Measurements from ENCODE around the gene SYDE2.
"Not testable (repeated sequence)": the region's sequence is repeated elsewhere in the genome, so short reads cannot be mapped to it uniquely, and the experiment has no call there.

Gene SYDE2

DNA sequence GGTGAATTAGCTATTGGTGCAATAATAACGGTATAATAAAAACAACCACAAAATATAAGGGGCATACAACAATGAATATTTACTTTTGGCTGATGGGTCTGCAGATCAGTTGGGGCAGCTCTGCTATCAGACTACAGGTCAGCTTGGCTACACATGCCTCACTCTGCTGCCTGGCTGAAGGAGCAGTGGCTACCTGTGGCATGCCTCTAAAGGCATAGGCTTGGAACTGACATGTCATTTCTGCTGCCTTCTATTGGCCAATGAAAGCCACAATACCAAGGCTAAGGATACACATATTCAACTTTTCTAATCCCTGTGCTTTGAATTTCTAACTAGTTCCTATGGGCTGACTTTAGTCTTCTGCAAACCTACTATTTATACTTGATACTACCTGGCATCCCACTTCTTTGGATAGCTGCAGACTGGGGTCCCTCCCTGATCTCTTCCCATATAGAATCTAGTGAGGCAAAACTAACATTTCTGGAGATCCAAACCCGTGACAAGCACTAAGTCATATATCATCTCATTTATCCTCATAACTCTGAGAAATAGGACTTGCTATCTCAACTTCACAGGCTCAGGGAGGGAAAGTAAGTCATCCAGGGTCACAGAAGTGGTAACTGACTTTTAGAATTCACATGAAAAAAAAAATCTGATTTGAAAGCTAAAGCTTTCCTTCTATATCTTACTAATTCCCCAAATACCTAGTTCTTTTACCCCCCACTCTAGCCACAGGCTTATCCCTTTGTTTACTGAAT lies 19.2 kb upstream of the SYDE2 start:
- DNase-seq (ENCODE audit: low spot score) = no peak

DNA sequence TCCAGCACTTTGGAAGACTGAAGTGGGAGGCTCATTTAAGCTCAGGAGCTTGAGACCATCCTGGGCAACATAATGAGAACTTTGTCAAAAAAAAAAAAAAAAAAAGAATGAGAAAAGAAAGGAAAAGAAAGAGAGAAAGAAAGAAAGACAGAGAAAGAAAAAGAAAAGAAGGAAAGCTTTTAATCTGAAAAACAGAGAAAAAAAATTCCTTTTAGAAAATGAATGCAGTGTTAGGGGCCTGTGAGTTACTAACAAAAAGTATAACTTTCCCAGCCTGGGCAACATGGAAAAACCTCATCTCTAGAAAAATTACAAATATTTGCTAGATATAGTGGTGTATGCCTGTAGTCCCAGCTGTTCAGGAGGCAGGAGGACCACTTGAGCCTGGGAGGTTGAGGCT lies 15.9 kb upstream of the SYDE2 start:
- no peak for DNase-seq (ENCODE audit: low spot score)

DNA sequence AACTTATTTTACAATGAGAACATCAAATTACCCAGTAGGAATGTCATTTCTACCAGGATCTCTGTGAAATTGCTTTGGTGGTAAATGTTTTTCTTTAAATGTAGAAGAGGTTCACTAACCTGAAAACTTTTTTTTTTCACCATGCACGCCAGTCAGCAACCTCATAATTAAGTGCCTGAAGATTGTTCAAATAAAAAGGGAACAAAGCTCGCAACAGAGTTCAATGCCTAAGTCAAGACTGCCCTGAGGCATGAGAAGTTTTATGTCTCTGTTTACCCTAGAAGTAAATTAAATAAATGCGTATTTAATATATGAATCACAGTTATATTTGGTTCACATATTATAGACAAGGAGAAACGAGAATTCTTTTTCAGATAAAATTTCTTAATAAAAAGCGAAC lies 13.8 kb upstream of the SYDE2 start:
- DNase-seq (ENCODE audit: low spot score) = no peak

DNA sequence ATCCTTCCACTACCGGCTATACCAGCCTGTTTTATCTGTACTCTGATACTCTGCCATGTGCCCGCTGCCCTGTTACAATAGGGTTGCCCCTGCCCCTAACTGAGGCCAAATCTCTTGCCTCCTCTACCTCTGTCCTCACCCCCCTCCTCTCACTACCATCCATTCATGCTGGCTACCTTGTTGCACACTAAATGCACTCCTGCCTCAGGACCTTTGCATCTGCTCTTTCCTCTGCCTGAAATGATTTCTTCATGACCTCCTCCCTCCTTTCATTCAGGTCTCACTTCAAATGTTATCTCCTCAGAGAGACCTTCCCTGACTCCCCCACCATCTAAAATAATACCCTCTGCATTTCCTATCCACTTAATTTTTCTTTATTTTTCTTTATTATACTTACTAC lies 7.7 kb upstream of the SYDE2 start:
- no peak for DNase-seq (ENCODE audit: low spot score)

DNA sequence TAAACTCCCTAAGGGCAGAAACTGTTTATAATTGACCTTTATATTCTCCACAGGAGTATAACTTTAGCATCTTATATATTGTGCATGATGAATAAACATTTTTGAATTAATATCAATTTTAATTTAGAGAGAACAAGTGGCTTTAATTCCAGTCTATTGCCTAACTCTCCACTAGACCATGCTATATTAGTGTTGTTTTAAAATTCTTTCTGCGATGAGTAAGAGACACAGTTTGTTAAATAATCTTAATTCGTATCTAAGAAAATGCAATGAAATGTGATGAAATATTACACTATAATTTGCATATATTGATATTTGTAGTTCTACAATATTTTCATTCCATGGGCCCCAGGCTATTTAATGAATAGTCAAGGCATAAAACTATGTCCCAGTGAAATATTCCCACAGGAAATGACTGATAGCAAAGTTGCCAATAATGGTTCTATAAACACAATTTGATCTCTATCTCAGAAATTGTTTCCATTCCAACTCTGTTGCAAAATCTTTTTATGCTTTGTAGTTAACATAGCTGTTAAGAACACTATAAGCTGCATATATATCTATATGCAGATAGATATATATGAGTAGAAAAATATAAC lies 2.9 kb upstream of the SYDE2 start:
- no peak for DNase-seq (ENCODE audit: low spot score)

DNA sequence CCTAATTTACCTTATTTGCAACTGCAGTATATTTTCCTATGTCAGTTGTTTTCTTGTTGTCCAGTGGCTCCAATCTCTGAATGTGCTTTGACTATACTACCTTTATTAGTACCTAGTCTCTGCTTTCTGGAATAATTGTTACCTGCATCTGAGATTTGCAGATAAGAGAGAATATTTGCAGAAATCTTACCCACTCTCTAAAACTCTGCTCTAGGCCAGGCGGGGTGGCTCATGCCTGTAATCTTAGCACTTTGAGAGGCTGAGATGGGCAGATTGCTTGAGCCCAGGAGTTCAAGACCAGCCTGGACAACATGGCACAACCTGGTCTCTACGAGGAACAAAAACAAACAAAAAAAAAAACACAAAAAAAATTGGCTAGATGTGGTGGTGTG lies 2.0 kb upstream of the SYDE2 start:
- no peak for DNase-seq (ENCODE audit: low spot score)

DNA sequence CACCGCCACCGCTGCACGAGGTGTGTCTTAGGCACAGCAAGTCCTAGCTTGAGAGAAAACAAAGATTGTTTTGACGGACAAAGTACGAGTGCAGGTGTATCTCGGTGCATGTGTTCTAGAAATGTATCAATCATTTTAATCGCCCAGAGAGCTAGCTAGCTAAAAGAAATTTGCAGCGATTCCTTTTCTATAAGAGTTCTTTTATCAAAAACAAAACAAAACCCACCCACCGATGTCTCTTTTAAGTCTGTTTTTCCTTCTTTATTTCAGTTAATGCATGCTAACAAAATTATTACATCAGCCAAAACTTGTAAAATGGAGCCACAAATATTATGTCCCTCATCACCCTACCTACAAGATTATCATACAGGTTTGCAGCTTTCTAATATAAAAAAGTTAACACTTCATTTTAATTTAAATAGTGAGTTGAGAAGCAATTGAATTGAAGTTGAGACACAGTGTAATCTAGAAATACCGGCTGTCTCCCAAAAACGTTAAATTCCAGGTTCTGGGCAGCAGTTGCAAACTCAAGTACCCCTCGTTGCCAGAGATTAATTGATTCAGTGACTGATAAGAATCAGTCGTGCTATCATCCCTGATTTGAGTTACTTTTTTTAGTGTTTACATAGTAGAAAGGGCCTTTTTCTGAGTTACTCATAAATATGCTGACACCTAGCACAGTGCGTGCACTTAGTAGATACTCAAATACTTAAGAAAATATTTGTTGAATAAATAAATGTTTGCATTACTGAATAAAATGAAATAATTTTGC lies 1.5 kb upstream of the SYDE2 start:
- DNase-seq (ENCODE audit: low spot score) = no peak

DNA sequence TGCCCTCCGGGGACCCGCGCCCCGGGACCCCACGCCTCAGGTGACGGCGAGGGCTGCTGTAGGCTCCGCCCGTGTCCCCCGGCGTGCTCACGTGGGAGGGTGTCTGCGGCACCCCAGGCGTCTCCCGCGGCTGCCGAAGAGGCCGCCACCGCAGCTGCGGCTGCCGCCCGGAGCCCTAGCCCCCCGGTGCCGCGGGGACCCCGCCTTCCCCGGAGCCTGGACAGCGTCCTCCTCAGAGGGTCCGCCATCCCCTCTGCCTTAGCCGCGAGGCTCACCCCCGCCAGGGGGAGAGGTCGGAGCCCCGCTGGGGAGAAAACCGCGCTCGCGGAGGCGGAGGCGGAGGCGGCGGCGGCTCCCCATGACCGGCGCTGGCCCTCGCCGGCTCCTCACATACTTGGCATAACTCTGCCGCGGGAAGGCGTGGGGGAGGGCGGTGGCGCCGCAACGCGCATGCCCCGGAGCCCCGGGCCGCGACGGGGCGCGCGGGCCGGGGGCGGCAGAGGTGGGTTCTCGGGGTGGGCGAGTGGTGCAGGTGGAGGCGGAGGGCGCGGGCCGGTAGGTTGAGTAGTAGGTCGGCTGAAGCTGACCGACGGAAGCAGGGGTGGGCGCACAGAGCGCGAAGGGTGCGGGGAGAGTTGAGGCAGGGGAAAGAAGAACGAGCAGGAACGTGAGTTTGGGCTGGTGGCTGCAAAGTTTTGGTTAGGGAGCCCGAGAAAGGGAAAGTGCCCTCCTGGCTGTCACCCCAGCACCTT lies 700 bp upstream of the SYDE2 start:
- DNase-seq (ENCODE audit: low spot score) = peak; percentile 65

DNA sequence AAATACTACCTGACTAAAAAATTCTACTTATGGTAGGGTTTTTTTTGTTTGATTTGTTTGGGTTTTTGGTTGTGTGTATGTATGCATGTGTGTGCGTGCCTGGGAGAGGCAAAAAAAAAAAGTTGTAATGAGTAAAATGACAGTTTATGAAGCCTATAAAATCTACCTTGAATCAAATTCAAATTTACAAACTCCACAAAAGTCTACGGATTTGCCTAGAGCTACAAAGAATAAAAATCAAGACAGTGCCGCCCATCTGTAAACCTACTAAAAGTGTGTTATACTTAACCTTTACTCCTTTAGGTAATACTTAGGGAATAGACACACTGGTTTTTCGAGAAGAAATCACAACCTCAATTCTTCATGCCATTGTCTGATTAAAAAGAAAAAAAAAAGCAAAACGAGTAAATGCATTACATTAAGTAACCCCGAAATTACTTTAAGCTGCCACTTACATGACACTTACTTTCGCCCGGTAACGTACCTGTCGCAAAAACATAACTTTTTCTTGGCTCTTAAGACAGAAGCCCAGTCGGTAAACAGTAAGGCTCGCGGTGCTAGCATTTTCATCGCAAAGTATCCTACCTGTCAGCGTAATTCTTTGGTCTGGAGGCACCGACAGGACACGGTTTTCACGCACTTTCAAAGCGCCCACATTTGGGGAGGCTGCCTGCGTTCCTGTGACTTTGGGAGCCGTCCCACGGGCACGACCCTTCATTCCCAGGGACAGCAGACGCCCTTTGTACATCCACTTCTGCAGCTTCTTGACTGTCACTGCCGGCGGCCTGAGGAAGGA lies 951 bp downstream of the SYDE2 start:
- DNase-seq (ENCODE audit: low spot score) = no peak

DNA sequence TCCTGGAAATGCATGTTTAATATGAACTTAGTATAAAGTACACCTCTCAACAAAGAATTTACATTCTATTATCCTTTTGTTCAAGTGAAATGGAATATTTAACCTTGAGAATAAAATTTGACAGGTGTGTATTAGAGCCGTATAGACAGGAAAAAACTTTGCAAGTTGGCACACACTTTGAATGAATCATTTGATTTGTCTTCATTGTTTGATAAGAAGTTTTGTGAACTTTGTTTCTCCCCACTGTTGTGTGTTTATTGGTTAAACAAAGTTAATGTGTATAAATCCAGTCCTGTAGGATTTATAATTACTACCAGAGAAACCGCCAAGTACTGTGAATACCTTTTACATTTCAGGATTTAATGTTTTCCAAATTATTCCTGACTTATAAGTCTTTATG lies 2.0 kb downstream of the SYDE2 start:
- DNase-seq (ENCODE audit: low spot score) = no peak

DNA sequence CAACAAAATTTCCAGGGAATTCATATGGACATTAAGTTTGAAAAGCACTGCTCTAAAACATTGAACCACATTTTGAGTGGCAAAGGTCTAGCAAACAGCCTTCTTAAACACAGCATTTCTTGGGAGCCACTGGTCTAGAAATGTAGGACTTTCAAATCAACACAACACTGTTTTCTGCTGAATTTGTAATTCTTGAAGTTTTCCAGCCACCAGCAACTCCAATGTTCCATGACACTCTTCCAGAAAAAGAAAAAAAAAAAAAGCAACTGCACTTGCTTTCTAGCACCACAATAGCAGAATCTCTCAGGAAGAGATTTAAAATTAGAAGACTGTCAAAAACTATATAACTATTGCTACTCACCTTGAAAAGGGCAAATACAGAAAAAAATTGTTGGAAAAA lies 4.5 kb downstream of the SYDE2 start:
- DNase-seq (ENCODE audit: low spot score) = no peak

DNA sequence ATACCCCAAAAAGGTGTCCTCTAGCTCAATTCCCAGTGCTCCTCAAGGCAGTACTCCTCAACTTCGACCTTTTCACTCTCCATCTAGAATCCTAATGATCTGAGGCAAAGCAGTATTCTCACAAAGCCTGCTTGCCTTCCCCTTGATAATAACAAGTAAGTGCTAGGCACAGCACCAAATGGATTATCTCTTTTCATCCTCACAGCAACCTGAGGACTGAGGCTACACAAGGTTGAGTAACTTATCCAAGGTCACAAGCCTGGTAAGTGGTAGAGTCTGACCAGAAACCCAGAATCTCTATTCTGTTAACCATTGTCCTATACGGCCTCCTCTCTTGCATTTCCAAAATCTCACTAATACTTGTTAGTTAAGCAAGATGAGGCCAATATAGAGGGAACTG lies 5.1 kb downstream of the SYDE2 start:
- no peak for DNase-seq (ENCODE audit: low spot score)

DNA sequence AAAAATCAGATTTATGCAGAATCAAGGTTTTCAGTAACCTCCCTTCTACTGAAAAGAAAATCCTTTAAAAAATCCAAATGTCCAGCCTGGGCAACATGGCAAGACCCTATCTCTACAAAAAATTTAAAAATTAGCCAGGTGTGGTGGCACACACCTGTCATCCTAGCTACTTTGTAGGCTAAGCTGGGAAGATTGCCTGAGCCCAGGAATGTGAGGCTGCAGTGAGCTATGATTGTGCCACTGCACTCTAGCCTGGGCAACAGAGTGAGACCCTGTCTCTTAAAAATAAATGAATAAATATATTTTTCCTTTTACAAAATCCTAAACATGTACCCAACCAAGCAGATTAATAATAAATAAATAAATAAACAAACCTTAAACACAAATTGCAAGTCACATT lies 8.7 kb downstream of the SYDE2 start:
- not testable (repeated sequence) for DNase-seq (ENCODE audit: low spot score)

DNA sequence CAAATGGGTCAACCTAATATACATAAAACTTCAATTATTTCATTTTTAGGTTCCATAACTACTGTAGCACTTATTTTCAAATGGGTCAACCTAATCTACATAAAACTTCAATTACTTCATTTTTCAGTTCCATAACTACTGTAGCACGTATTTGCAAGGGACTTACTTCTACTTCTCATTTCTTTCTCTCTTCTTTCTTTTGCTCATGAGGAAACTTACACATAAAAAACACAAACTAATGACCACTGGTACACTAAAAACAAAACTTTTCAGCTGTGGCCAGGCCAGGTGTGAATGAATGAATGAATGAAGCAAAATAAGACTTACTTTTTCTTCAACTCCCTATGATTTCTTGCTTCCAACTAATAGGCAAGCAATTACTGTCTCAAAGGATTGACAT lies 11.7 kb downstream of the SYDE2 start:
- no peak for DNase-seq (ENCODE audit: low spot score)

DNA sequence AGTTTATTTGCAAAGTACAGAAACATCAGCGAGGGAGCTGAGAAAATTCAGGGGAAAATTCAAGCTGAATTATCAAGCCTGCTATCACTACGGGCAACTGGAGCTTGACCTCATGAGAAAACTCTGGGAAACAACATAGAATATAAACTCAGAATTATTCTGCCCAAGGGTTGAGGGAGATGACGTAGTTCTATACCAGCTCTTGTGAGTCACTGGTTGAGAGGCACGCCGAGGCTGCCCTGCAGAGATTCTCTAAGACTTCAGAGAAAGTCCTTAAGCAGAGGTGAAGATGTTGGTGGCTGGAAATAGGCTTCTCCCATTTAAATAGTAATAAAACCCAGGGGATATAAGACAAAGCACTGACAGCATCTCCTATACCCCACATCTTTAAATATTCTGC lies 12.3 kb downstream of the SYDE2 start:
- DNase-seq (ENCODE audit: low spot score) = no peak

DNA sequence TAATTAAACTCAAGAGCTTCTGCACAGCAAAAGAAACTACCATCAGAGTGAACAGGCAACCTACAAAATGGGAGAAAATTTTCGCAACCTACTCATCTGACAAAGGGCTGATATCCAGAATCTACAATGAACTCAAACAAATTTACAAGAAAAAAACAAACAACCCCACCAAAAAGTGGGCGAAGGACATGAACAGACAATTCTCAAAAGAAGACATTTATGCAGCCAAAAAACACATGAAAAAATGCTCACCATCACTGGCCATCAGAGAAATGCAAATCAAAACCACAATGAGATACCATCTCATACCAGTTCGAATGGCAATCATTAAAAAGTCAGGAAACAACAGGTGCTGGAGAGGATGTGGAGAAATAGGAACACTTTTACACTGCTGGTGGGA lies 13.8 kb downstream of the SYDE2 start:
- not testable (repeated sequence) for DNase-seq (ENCODE audit: low spot score)

DNA sequence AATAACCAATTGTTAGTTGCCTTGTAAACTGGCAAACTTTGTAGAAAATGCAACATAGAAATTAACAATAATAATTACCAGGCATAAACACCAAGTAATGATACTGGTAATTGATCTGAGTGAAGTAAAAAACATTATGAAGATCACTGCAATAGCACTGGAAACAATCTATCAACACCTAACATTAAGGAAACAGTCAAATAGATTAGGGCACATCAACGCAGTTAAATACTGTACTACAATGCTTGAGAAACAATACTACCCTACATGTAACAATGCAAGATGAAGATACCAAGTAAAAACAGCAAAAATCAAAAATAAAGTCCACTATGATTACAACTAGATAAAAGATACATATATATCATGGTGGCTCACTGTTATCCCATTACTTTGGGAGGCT lies 16.6 kb downstream of the SYDE2 start:
- DNase-seq (ENCODE audit: low spot score) = no peak

DNA sequence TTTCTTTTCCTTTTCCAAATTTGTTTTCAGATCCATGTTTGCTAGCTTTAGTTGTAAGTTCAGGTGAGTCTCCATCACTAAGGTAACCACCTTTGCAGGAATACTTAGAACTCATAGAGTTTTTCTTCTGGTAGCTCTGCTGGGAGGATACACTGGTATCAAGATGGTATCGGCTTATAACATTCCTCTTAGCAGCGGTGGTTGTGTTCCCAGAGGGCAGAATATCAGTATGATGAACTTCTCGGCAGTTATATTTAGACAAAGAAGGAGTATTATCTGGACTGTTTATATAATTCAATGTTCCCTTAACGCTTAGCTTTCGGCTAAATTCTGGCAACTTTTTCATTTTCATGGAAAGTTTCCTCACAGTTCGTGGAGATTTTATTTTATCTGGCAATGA lies 18.1 kb downstream of the SYDE2 start:
- DNase-seq (ENCODE audit: low spot score) = no peak

DNA sequence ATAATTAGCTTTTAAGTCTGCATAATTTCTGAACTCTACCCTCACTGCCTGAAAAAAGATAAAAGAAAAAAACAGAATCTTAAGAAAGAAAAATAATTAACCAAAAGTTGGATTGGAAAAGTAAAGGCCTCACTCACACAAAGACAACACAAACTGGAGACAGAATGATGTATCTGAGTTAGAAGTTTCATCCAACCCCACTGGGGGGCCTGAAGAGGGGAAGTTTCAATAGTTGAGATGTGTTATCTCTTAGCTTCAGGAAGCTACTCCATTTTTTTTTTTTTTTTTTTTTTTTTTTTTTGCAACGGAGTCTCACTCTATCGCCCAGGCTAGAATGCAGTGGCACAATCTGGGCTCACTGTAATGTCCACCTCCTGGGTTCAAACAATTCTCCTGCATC lies 19.9 kb downstream of the SYDE2 start:
- DNase-seq (ENCODE audit: low spot score) = no peak

DNA sequence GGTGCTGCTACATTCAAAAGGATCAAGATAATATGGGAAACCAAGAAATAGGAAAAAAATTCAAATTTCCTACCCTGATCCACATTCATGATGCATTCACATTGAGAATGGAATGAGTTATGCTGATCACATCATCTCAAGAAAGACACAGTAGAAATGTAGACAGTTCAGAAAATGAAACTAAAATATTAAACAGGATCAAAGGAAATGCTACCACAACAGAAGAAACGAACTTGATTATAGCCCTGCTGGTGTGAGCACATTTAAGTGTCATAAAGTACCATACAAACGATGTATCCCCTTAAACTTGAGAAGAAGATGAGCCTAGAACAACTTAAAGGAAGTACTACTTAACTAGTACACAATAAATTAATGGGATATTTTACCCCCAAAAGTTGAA lies 21.3 kb downstream of the SYDE2 start:
- no peak for DNase-seq (ENCODE audit: low spot score)

DNA sequence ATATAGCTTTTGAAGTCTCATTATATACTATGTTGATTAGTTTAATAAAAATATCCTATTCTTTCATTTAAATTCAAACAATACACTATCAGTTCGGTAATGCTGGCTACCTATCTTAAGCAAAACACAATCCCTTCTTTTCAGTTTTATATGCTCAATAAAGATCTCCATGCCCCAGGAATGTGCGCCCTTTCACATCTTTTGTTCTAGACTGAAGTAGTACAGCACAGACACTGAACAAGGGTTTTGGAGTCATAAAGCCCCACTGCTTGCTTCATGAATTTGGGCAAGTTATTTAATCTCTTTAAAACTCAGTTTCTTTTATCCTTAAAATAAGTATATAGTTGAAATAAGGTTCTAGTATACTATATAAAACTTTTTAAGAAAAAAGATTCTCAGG lies 22.4 kb downstream of the SYDE2 start:
- DNase-seq (ENCODE audit: low spot score) = no peak

DNA sequence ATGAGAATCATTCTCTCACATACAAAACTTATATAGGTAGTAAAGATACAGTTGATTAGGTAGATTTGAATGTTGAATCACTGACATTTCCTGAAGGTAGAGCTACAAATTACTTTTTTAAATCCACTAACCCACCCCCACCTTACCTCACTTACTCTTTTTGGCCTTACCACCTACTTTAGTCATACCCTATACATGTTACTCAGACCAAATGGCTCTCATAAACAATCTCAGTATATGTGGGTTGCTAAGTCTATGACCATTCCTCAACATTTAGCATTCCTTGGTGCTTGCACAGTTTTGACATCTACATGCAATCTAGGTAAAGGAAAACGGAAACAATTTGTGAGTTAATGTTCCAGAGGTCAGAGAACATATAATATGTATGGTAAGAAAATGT lies 26.3 kb downstream of the SYDE2 start:
- no peak for DNase-seq (ENCODE audit: low spot score)
